H54 (cell line): ENCODE results near the gene GOLGA8M.
"Not testable (repeated sequence)": the region's sequence is repeated elsewhere in the genome, so short reads cannot be mapped to it uniquely, and the experiment has no call there.

Experiments used
- DNase-seq: peaks from one replicate; pipeline ENCODE4 v3.0.0; 2011; ENCODE audit warnings: low spot score, mixed read lengths; ENCODE audit not compliant: insufficient read length
- FAIRE-seq: peaks from 3 replicates; lab custom pipeline; 2011; peaks lifted over from hg19 to GRCh38; lab: Jason Lieb, UNC
- POLR2A ChIP-seq: IDR thresholded peaks from 2 replicates; pipeline ENCODE4 v1.6.1; 2011; ENCODE audit warnings: low read depth, mild to moderate bottlenecking, low read length

Gene GOLGA8M

DNA sequence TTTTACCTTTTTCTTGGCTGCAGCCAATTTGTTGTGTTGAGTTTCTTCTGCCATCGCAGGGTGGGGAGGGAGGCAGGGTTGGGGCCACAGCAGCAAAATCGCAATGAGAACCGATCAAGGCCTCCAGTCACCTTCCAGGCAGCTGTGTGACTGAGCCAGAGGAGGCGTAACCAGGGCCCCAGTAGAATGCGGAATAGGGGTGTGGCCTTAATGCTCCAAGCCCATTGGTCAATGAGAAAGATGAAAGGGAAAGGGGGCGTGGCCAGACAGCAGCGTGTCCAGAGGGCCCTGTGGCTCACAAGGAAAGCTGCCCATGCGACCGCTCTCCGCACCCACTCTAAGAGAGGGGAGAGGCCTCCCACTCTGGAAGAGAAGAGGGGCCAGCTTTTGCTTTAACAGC is at the start of gene GOLGA8M:
Gene GOLGA8M (minus strand): TSS at position 152 of the 400 bp plus-strand sequence. CDS start 98 bp downstream, at position 54.
- FAIRE-seq, DNase-seq: not testable (repeated sequence)

DNA sequence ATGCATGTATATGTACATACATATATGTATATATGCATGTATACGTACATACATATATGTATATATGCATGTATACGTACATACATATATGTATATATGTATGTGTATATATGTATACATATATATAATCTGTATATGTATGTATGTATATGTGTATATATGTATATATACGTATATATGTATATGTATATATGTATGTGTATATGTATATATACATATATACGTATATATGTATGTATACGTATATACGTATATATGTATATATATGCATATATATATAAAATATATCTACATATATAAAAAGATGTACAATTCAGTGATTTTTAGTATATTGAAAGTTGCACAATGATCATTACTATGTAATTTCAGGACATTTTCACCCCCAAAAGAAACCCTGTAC is 30.7 kb upstream of the GOLGA8M start:
- not testable (repeated sequence) for DNase-seq, FAIRE-seq

DNA sequence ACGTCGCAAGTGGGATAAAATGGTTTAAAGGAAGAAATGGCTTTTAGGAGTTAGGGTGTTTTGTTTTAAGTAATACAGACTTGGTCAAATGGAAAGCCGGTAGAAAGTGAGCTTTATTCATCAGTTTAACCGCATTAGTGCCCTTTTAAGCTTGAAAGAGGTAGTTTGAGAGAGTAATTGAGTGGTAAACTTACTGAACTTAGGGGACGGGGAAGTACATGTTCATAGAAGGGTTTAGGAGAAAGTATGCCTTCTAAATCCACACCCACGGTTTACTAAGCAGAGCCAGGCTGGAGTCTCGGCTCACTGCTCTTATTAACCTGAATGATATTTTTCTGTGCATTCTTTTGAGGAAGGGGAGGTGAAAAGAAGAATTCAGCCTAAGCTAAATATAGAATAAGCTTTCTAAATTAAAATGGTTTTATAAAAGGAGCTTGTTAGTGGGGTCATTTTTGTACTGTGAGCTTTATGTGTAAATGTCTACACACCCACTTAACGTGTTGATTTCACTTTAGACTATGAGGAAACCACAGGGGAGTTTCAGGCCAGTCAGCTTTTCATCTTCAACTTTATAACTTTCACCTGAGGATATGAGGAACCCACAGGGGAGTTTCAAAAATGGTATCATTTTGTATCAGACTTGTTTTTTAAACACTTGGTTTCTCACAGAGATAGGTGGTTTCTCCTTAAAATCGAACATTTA is 26.5 kb upstream of the GOLGA8M start:
- FAIRE-seq = peak; percentile 15

DNA sequence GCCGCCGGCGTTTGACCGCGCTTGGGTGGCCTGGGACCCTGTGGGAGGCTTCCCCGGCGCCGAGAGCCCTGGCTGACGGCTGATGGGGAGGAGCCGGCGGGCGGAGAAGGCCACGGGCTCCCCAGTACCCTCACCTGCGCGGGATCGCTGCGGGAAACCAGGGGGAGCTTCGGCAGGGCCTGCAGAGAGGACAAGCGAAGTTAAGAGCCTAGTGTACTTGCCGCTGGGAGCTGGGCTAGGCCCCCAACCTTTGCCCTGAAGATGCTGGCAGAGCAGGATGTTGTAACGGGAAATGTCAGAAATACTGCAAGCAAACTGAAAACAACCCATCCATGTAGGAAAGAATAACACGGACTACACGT is 26.0 kb upstream of the GOLGA8M start:
- not testable (repeated sequence) for FAIRE-seq, DNase-seq

More for the DNA sequence above, 26.5 kb upstream of the GOLGA8M start:
- not testable (repeated sequence) for DNase-seq

DNA sequence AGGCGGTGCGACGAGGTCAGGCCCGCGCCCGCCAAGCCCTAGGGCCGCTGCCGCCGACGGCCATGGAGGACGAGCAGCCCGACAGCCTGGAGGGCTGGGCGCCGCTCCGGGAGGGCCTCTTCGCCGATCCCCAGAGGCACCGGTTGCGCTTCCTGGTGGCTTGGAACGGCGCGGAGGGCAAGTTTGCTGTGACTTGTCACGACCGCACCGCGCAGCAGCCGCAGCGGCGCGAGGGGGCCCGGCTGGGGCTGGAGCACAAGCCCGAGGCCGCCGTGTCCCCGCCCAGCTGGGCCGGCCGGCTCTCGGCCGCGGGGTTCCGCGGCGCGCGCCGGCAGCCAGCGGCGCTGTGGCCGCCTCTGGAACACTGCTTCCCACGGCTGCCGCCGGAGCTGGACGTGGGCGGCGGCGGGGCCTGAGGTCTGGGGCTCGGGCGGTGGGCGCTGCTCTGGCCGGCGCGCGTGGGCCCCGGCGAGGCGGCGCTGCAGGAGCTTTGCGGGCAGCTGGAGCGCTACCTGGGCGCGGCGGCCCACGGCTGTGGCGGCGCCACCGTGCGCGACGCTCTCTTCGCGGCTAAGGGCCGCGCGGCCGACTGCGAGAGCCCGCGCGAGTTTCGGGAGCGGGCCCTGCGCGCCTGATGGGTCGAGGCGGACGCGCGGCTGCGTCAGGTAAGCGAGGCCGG is 25.4 kb upstream of the GOLGA8M start:
- peak; percentile 3 for DNase-seq
- not testable (repeated sequence) for FAIRE-seq
- peak; percentile 2; the same call in 1 of the 2 replicates for TF ChIP-seq POLR2A

DNA sequence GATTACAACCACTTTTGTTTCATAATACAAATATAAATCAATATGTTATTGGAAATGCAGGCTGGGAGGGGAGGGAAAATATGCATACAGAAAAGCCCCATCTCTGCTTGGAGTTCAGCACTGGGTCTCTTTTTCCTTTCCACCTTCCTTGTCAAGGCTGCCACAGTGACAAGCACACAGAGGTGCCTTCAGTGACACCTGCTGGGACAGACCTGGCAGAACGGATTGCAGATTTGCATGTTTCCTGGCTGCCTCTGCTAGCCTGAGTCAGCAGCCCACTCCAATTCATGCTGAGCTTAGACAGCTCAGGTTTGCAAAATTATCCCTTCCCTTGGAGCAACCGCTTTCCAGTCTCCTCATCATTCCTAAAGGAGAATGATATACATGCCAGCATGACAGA is 15.8 kb upstream of the GOLGA8M start:
- DNase-seq = not testable (repeated sequence)
- peak; percentile 93 for FAIRE-seq

DNA sequence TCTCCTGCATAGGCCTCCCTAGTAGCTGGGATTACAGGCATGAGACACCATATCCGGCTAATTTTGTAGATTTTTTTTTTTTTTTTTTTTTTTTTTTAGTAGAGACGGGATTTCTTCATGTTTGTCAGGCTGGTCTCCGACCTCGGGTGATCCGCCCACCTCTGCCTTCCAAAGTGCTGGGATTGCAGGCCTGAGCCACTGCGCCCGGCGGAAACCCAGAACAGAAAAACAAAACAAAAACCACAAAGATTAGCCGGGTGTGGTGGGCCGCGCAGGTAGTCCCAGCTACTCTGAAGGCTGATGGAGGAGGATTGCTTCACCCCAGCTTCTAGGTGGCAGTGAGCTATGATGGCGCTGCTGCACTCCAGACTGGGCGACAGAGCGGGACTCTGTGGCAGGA is 14.8 kb upstream of the GOLGA8M start:
- not testable (repeated sequence) for DNase-seq

GRCh38 chr15:28726102-28726501 is 13.9 kb upstream of the GOLGA8M start:
- DNase-seq (no peak), FAIRE-seq (no peak)
- no peak for TF ChIP-seq POLR2A

More for the DNA sequence above, 14.8 kb upstream of the GOLGA8M start:
- not testable (repeated sequence) for FAIRE-seq

DNA sequence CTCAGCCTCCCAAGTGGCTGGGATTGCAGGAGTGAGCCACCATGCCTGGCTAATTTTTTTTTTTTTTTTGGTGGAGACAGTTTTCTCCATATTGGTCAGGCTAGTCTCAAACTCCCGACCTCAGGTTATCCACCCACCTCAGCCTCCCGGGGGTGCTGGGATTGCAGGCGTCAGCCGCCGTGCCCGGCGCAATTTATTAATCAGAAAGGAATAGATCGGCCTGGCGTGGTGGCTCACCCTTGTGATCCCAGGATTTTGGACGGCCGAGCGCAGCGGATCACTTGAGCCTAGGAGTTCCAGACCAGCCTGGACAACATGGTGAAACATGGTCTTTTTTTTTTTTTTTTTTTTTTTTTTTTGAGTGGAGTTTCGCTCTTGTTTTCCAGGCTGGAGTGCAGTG is 13.3 kb upstream of the GOLGA8M start:
- no peak for TF ChIP-seq POLR2A
- DNase-seq = no peak
- FAIRE-seq = no peak

DNA sequence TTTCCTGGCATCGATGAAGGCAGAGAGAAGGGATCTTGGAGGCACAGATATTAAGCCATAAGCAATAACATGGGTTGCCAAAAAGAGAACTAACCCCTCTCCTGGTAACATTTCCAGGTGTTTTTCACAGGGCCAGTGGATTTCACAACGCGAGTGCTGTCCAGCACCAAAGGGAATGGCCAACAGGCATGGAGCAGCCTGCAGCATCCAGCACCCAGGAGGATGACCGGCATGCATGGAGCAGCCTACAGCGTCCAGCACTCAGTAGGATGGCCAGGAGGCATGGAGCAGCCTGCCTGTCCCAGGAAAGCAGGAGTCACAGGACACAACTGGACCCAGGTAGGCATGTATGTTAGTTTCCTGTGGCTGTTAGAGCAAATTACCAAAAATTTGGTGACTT is 11.8 kb upstream of the GOLGA8M start:
- not testable (repeated sequence) for DNase-seq, FAIRE-seq

DNA sequence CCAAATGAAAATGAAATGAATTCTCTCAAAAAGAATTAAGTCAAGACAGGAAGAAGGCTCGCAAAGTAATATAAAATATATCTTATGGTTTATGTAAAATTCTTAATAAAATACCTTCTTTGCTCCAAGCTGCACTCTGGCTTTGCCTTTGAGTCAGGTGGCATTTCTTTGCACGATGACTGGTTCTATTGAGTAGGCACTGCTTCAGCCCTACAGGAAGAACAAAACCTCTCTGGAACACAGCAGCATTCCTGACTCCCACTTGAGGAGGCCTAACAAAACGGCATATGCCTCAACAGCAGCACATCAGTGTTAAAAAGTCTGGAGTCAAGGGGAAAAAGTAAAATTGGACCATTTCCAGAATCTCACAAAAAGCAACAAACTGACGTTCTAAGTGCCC is 7.4 kb upstream of the GOLGA8M start:
- not testable (repeated sequence) for FAIRE-seq, DNase-seq

GRCh38 chr15:28718576-28718975 is 6.4 kb upstream of the GOLGA8M start:
- not testable (repeated sequence) for DNase-seq, FAIRE-seq

DNA sequence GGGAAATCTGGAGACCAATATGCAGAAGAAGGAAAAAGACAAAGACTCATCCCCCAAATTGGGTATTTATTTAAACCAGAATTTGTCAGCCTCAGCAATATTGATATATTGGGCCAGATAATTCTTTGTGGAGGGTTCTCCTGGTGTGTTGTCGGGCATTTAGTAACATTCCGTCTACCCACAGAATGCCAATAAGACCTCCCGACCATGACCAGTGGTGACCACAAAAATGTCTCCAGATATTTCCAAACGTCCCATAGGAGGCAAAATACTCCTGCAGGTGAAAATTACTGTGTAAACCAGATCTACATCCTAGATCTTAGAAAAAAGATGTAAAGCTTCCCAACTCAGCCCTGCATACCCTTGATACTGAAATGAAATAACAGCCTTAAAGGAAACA is 2.0 kb upstream of the GOLGA8M start:
- not testable (repeated sequence) for FAIRE-seq, DNase-seq

- not testable (repeated sequence) for DNase-seq, FAIRE-seq
Measured at GRCh38 chr15:28703927-28704326, 8.3 kb downstream of the GOLGA8M start.

- FAIRE-seq, DNase-seq: not testable (repeated sequence)
Measured at GRCh38 chr15:28702427-28702826, 9.8 kb downstream of the GOLGA8M start.

DNA sequence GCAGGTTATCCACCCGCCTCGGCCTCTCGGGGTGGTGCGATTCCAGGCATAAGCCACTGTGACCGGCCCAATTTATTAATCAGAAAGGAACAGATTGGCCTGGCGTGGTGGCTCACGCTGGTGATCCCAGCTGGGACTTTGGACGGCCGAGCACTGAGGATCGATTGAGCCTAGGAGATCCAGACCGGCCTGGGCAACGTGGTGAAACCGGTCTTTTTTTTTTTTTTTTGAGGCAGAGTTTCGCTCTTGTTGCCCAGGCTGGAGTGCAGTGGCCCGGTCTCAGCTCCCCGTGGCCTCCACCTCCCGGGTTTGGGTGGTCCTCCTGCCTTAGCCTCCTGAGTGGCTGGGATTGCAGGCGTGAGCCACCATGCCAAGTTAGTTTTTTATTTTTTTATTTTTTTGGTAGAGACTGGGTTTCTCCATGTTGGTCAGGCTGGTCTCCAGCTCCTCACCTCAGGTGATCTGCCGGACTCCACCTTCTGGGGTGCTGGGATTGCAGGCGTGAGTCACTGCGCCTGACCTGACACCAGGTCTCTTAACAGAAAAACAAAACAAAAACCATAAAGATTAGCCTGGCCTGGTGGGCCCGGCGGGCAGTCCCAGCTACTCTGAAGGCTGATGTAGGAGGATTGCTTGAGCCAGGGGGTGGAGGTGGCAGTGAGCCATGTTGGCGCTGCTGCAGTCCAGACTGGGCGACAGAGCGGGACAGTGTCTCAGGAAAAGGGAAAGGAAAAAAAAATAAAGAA is 18.0 kb downstream of the GOLGA8M start:
- FAIRE-seq, DNase-seq: not testable (repeated sequence)

- not testable (repeated sequence) for DNase-seq, FAIRE-seq
Measured at GRCh38 chr15:28693021-28693420, 19.2 kb downstream of the GOLGA8M start.

DNA sequence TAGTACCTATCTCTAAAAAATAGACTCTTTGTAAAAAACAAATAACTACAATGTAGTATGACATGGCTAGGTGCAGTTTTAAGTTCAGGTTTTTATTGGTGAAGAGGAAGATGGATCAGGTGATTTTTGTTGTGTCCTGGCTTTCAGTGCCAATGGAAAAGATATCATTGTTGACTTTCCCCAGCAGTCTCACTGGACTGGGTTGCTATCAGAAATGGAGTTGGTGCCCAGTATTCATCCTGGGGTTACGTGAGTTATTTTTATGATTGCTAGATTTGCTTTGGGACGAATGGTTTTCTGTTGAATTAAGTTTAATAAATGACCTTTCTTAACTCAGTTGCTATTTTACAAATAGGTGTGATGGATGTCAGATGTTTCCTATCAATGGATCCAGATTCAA is 38.7 kb downstream of the GOLGA8M start:
- not testable (repeated sequence) for DNase-seq, FAIRE-seq

DNA sequence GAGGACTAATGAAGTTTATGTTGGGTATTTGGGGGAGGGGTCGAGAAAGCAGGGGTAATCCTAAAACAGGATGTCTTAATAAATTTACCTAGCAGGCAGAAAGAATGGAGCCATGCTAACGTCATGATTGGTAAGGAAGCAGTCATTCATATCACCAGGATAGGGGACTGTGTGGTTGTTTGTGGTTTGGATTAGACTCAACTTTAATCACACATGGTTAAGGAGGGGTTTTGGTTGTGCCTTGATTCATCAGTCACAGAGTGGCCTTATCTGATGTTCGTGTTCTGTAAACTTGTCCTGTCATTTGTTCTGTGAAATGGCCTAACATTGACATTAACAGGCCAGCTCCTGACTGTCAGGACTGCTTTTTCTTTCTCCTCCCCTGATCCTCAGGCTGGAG is 40.1 kb downstream of the GOLGA8M start:
- FAIRE-seq = peak; percentile 33
- DNase-seq = not testable (repeated sequence)

DNA sequence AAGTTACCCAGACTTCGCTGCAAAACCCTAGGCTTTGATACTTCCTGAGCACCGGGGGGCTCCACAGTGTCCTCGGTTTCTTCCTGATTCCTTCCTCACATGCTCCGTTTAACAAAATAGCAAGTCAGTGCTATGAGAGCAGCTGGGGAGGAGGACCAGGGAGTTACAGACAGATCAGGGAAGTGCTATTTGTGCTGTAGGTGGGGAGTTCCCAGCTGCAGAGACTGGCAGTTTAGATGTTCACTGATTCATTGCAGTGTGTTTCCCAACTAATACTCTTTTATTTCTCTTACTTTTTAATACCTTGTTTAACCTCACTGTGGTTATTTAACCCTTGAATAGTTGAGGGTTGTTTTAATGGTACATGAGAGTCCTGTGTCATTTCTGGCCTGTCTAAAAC is 45.8 kb downstream of the GOLGA8M start:
- FAIRE-seq, DNase-seq: not testable (repeated sequence)
